GM13976 (cell line): ENCODE measurements around the gene SEMA3G.

Experiments
- DNase-seq: peaks from one replicate; pipeline ENCODE4 v3.0.0; 2012; ENCODE audit warnings: low spot score
- CTCF ChIP-seq: IDR thresholded peaks from 2 replicates; pipeline ENCODE4 v1.5.1; 2012; ENCODE audit warnings: borderline replicate concordance, mild to moderate bottlenecking; ENCODE audit not compliant: insufficient read depth; ENCODE audit errors: extremely low read depth, missing control alignments, control extremely low read depth
- in situ Hi-C: fragments of 300-500 bp; cut with MboI; formaldehyde crosslinking; loops from one replicate; pipeline ENCODE4 v1.12.0; 2022; ENCODE audit warnings: low sequenced_read_pairs, mixed read lengths, inconsistent platforms; ENCODE audit not compliant: unreplicated experiment

SEMA3G gene

GRCh38 chr3:52396907-52397591 lies 47.9 kb downstream of the SEMA3G start:
- DNase-seq, result no peak
- in situ Hi-C loops, result no loop called here
- no peak for TF ChIP-seq CTCF

- in situ Hi-C loops, result no loop called here
- no peak for DNase-seq
- TF ChIP-seq CTCF, result no peak
These were observed 48.6 kb downstream of the SEMA3G start for GRCh38 chr3:52396011-52396906.

GRCh38 chr3:52395503-52395865 lies 49.4 kb downstream of the SEMA3G start:
- no peak for DNase-seq
- in situ Hi-C loops, result no loop called here

GRCh38 chr3:52394751-52395502 lies 50.0 kb downstream of the SEMA3G start:
- in situ Hi-C loops, result no loop called here

More at GRCh38 chr3:52395503-52395865, 49.4 kb downstream of the SEMA3G start:
- no peak for TF ChIP-seq CTCF

GRCh38 chr3:52393959-52394670 lies 50.8 kb downstream of the SEMA3G start:
- in situ Hi-C loops, result no loop called here
- TF ChIP-seq CTCF, result no peak
- DNase-seq, result no peak

More at GRCh38 chr3:52394751-52395502, 50.0 kb downstream of the SEMA3G start:
- no peak for DNase-seq
- no peak for TF ChIP-seq CTCF

GRCh38 chr3:52393131-52393807 lies 51.6 kb downstream of the SEMA3G start:
- in situ Hi-C loops, result no loop called here
- no peak for DNase-seq
- no peak for TF ChIP-seq CTCF
